ENCODE results near the gene FAM181A. TPM values are rescaled to one million over a fixed set of nuclear protein-coding genes. Genes with fewer than 3 reads are reported as not detected.

Gene FAM181A
- polyA plus RNA-seq, 1 donor (not counting 4 experiments of a cell fraction or from before 2014, with no cell fraction given), result 0.04 TPM

DNA sequence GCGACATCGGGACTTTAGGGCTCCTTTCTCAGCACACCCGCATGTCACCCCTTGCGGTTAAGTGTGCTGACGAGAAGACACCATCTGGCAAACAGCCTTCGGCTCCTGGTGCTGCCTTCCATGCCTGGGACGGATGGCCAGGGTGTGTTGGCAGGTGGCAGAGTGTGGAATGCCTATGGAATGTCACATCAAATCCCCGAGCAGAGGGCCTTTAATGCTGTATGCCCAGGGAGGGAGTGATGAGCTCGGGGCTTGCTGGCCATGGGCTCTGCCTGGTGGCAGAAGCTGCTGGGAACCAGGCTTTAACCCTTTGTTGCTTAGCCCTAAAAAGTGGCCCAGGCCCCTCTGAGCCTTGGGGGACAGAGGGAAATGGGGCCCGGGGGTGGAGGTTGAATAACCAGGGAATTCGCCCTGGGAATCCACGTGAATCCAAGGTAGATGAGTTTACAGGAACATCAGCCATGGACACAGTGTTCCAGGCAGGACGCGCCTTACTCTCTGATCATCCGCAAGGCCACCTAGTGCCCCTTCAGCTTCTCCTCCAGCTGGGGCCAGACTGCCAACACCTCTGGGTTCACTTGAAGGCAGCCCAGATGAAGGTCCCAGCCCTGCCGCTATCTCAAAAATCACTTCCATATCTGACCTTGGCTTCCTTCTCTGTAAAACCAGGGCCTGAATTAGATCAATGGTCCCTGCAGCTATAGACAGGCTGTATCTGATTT lies 17.4 kb downstream of the FAM181A start:
- no peaks in the 10 kb centered on the region for H3K27me3 ChIP-seq (ENCODE audit: control insufficient read depth, extremely low read depth, insufficient read depth, low read length)
- no peak overlapping the region for H3K27ac ChIP-seq (ENCODE audit: control insufficient read depth, insufficient read depth, low read length)

DNA sequence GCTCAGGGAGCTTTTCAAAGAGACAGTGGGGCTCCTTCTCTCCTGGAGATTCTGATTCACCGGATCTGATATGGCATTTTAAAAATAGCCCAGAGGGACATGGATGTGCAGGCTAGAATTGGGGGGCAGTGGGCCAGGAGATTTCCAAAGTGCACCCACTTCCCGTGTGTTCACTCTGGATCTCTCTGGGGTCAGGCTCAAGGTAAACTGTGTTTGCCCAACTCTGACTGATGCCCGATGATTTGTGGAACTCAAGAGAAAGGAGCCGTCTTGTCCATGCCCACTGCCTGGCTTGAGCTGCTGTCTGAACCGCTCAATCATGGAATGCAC lies 17.9 kb downstream of the FAM181A start:
- Histone ChIP-seq H3K9me1 (ENCODE audit: control insufficient read depth, extremely low read depth, insufficient read depth, low read length) (no peaks in the 10 kb centered on the region), H4K20me1 (ENCODE audit: control insufficient read depth, extremely low read depth, insufficient read depth, low read length) (no peaks in the 10 kb centered on the region), H3K79me2 (ENCODE audit: control insufficient read depth, insufficient read depth, low read length) (no peaks in the 10 kb centered on the region), H3K4me3 (ENCODE audit: control insufficient read depth in 2 of 3, extremely low read depth in 1 of 3, insufficient read depth in 2 of 3, low read depth in 1 of 3, low read length in 3 of 3) (no peak overlapping the region), H3K36me3 (ENCODE audit: control insufficient read depth in 2 of 2, extremely low read depth in 1 of 2, insufficient read depth in 2 of 2, low read length in 2 of 2) (no peaks in the 10 kb centered on the region), H3K9me3 (ENCODE audit: control insufficient read depth, low read depth, low read length) (no peaks in the 10 kb centered on the region), H3K4me2 (ENCODE audit: control insufficient read depth, extremely low read depth, insufficient read depth, low read depth, low read length) (no peak overlapping the region), H2AFZ (ENCODE audit: control insufficient read depth, low read length) (no peak overlapping the region), H3K27ac (ENCODE audit: control insufficient read depth, insufficient read depth, low read length) (no peak overlapping the region), H3K27me3 (ENCODE audit: control insufficient read depth, extremely low read depth, insufficient read depth, low read length) (no peaks in the 10 kb centered on the region), H3K9ac (ENCODE audit: control insufficient read depth, extremely low read depth, insufficient read depth, low read length) (no peak overlapping the region), H3K4me1 (ENCODE audit: control insufficient read depth, extremely low read depth, insufficient read depth, low read length) (peaks cover 12% of the 10 kb centered on the region)
- FAIRE-seq, result no peak
- no peak for TF ChIP-seq EZH2 (IDR thresholded peaks at IDR 0.05; ENCODE audit: low read length)
- TF ChIP-seq, protein P1, sequence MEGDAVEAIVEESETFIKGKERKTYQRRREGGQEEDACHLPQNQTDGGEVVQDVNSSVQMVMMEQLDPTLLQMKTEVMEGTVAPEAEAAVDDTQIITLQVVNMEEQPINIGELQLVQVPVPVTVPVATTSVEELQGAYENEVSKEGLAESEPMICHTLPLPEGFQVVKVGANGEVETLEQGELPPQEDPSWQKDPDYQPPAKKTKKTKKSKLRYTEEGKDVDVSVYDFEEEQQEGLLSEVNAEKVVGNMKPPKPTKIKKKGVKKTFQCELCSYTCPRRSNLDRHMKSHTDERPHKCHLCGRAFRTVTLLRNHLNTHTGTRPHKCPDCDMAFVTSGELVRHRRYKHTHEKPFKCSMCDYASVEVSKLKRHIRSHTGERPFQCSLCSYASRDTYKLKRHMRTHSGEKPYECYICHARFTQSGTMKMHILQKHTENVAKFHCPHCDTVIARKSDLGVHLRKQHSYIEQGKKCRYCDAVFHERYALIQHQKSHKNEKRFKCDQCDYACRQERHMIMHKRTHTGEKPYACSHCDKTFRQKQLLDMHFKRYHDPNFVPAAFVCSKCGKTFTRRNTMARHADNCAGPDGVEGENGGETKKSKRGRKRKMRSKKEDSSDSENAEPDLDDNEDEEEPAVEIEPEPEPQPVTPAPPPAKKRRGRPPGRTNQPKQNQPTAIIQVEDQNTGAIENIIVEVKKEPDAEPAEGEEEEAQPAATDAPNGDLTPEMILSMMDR (optimal IDR thresholded peaks at IDR 0.05 in 1 of 3, IDR thresholded peaks at IDR 0.05 in 1 of 3, conservative IDR thresholded peaks at IDR 0.05 in 1 of 3; ENCODE audit: extremely low read depth in 1 of 3, insufficient read depth in 2 of 3, low read length in 3 of 3), result no peak
- dilution Hi-C loops (cut with MboI; ENCODE audit: extremely low pct_ligation_motif_present, low sequenced_read_pairs), result no loop called here
- DNase-seq (ENCODE audit: low read depth, low spot score), result no peak

More for the DNA sequence above, 17.4 kb downstream of the FAM181A start:
- no peak for TF ChIP-seq EZH2 (IDR thresholded peaks at IDR 0.05; ENCODE audit: low read length)
- TF ChIP-seq, protein P1 (optimal IDR thresholded peaks at IDR 0.05 in 1 of 3, IDR thresholded peaks at IDR 0.05 in 1 of 3, conservative IDR thresholded peaks at IDR 0.05 in 1 of 3; ENCODE audit: extremely low read depth in 1 of 3, insufficient read depth in 2 of 3, low read length in 3 of 3), result no peak
- no peaks in the 10 kb centered on the region for H4K20me1 ChIP-seq (ENCODE audit: control insufficient read depth, extremely low read depth, insufficient read depth, low read length)
- no peaks in the 10 kb centered on the region for H3K79me2 ChIP-seq (ENCODE audit: control insufficient read depth, insufficient read depth, low read length)
- dilution Hi-C loops (cut with MboI; ENCODE audit: extremely low pct_ligation_motif_present, low sequenced_read_pairs), result no loop called here
- peaks cover 12% of the 10 kb centered on the region for H3K4me1 ChIP-seq (ENCODE audit: control insufficient read depth, extremely low read depth, insufficient read depth, low read length)
- no peaks in the 10 kb centered on the region for H3K9me1 ChIP-seq (ENCODE audit: control insufficient read depth, extremely low read depth, insufficient read depth, low read length)
- no peak overlapping the region for H3K9ac ChIP-seq (ENCODE audit: control insufficient read depth, extremely low read depth, insufficient read depth, low read length)
- no peak overlapping the region for H3K4me2 ChIP-seq (ENCODE audit: control insufficient read depth, extremely low read depth, insufficient read depth, low read depth, low read length)
- no peaks in the 10 kb centered on the region for H3K9me3 ChIP-seq (ENCODE audit: control insufficient read depth, low read depth, low read length)
- no peaks in the 10 kb centered on the region for H3K36me3 ChIP-seq (ENCODE audit: control insufficient read depth in 2 of 2, extremely low read depth in 1 of 2, insufficient read depth in 2 of 2, low read length in 2 of 2)
- no peak for FAIRE-seq
- no peak for DNase-seq (ENCODE audit: low read depth, low spot score)
- H2AFZ ChIP-seq (ENCODE audit: control insufficient read depth, low read length), result no peak overlapping the region
- H3K4me3 ChIP-seq (ENCODE audit: control insufficient read depth in 2 of 3, extremely low read depth in 1 of 3, insufficient read depth in 2 of 3, low read depth in 1 of 3, low read length in 3 of 3), result no peak overlapping the region

Measured in keratinocyte (primary cell).